ELR (cell line): Measurements from ENCODE around the gene KIZ.
A peak's percentile ranks its signal among the peaks of the same experiment; 100 is the strongest.

Experiments used
- DNase-seq: peaks from one replicate; pipeline ENCODE4 v3.0.0-alpha.2; 2015; ENCODE audit warnings: low read depth

KIZ gene

GRCh38 chr20:21179757-21180156, 53.9 kb downstream of the KIZ start:
- DNase-seq, result peak; percentile 2

- DNase-seq, result no peak
Observed at GRCh38 chr20:21180248-21180647, 54.4 kb downstream of the KIZ start.

GRCh38 chr20:21181028-21181427, 55.1 kb downstream of the KIZ start:
- DNase-seq, result no peak

- DNase-seq, result peak; percentile 84
Observed at GRCh38 chr20:21182832-21183563, 57.1 kb downstream of the KIZ start.

GRCh38 chr20:21183722-21184121, 57.8 kb downstream of the KIZ start:
- DNase-seq, result peak; percentile 46

- DNase-seq, result no peak
Observed at GRCh38 chr20:21184819-21185218, 58.9 kb downstream of the KIZ start.

- no peak for DNase-seq
Observed at GRCh38 chr20:21185849-21186248, 60.0 kb downstream of the KIZ start.

GRCh38 chr20:21189761-21190523, 64.1 kb downstream of the KIZ start:
- DNase-seq, result no peak

GRCh38 chr20:21190869-21191268, 65.0 kb downstream of the KIZ start:
- DNase-seq, result no peak

- DNase-seq, result no peak
Observed at GRCh38 chr20:21191839-21192238, 66.0 kb downstream of the KIZ start.

GRCh38 chr20:21202259-21202658, 76.4 kb downstream of the KIZ start:
- DNase-seq, result peak; percentile 13

- no peak for DNase-seq
Observed at GRCh38 chr20:21203088-21203656, 77.3 kb downstream of the KIZ start.

- no peak for DNase-seq
Observed at GRCh38 chr20:21206584-21206983, 80.7 kb downstream of the KIZ start.

- DNase-seq, result no peak
Observed at GRCh38 chr20:21208999-21209398, 83.1 kb downstream of the KIZ start.

- DNase-seq, result no peak
Observed at GRCh38 chr20:21209668-21210067, 83.8 kb downstream of the KIZ start.

- DNase-seq, result no peak
Observed at GRCh38 chr20:21213691-21214090, 87.8 kb downstream of the KIZ start.

- DNase-seq, result no peak
Observed at GRCh38 chr20:21214431-21214830, 88.5 kb downstream of the KIZ start.

- DNase-seq, result no peak
Observed at GRCh38 chr20:21219686-21220085, 93.8 kb downstream of the KIZ start.

GRCh38 chr20:21224217-21224616, 98.3 kb downstream of the KIZ start:
- no peak for DNase-seq

GRCh38 chr20:21225215-21225947, 99.5 kb downstream of the KIZ start:
- no peak for DNase-seq

- no peak for DNase-seq
Observed at GRCh38 chr20:21228511-21228910, 102.6 kb downstream of the KIZ start.

- DNase-seq, result peak; percentile 30
Observed at GRCh38 chr20:21229163-21229562, 103.3 kb downstream of the KIZ start.

- DNase-seq, result no peak
Observed at GRCh38 chr20:21230220-21230619, 104.3 kb downstream of the KIZ start.
